BLaER1 treated with 17β-estradiol and CSF1 and Interleukin-3, amounts not matched to agents 10 nM and 100 nM (cell line): ENCODE results near the gene OR1F1.
A peak's percentile ranks its signal among the peaks of the same experiment; 100 is the strongest.

Experiments used
- H3K27ac ChIP-seq, 11 experiments: shearing (Covaris generic); formaldehyde crosslinking; 2 replicates each; pipeline ENCODE4 v1.8.1; 2022
- H3K27me3 ChIP-seq, 11 experiments: shearing (Covaris generic); formaldehyde crosslinking; 2 replicates each; pipeline ENCODE4 v1.8.1; 2022
- H3K36me3 ChIP-seq, 11 experiments: shearing (Covaris generic); formaldehyde crosslinking; 2 replicates each; pipeline ENCODE4 v1.8.1; 2022
- H3K4me1 ChIP-seq, 10 experiments: shearing (Covaris generic); formaldehyde crosslinking; 2 replicates each; pipeline ENCODE4 v1.8.1; 2022
- H3K4me2 ChIP-seq, 11 experiments: shearing (Covaris generic); formaldehyde crosslinking; 2 replicates each; pipeline ENCODE4 v1.8.1; 2022
- H3K4me3 ChIP-seq, 10 experiments: shearing (Covaris generic); formaldehyde crosslinking; 2 replicates each; pipeline ENCODE4 v1.8.1; 2022
- H3K9ac ChIP-seq, 11 experiments: shearing (Covaris generic); formaldehyde crosslinking; 2 replicates each; pipeline ENCODE4 v1.8.1; 2022
- H3K9me3 ChIP-seq, 11 experiments: shearing (Covaris generic); formaldehyde crosslinking; replicated peaks in 1 of 11; 2 replicates each; pipeline ENCODE4 v1.8.1; 2022
- H4K20me1 ChIP-seq, 11 experiments: shearing (Covaris generic); formaldehyde crosslinking; 2 replicates each; pipeline ENCODE4 v1.8.1; 2022
- Cebpa-rat ChIP-seq, 11 experiments: shearing (Covaris generic); IDR thresholded peaks; 2 replicates each; pipeline ENCODE4 v1.8.1; 2022

The OR1F1 gene

GRCh38 chr16:3142770-3143169 lies 45.2 kb upstream of the OR1F1 start:
- Histone ChIP-seq H3K4me1 (peaks cover 10 to 36% (median 27%) of the 10 kb centered on the region in 10 experiments), H3K27me3 (peaks cover 0 to 6% (median 0%) of the 10 kb centered on the region in 11 experiments; a peak in 2 of 22 replicates), H3K9ac (no peak overlapping the region), H3K4me3 (no peak overlapping the region), H3K36me3 (peaks cover 19 to 54% (median 43%) of the 10 kb centered on the region in 11 experiments; a peak in 20 of 22 replicates), H3K27ac (no peak overlapping the region), H3K4me2 (no peak overlapping the region), H4K20me1 (peaks cover 0 to 52% (median 3%) of the 10 kb centered on the region in 11 experiments; a peak in 5 of 22 replicates), H3K9me3 (no peaks in the 10 kb centered on the region)
- TF ChIP-seq Cebpa-rat (IDR thresholded peaks at IDR 0.05) = no peak

GRCh38 chr16:3143189-3143588 lies 44.8 kb upstream of the OR1F1 start:
- peaks cover 0 to 52% (median 3%) of the 10 kb centered on the region in 11 experiments; a peak in 5 of 22 replicates for H4K20me1 ChIP-seq
- H3K36me3 ChIP-seq = peaks cover 19 to 49% (median 43%) of the 10 kb centered on the region in 11 experiments; a peak in 20 of 22 replicates
- TF ChIP-seq Cebpa-rat (IDR thresholded peaks at IDR 0.05) = no peak
- H3K27me3 ChIP-seq = peaks cover 0 to 10% (median 0%) of the 10 kb centered on the region in 11 experiments; a peak in 5 of 22 replicates
- H3K9me3 ChIP-seq = no peaks in the 10 kb centered on the region
- H3K9ac ChIP-seq = no peak overlapping the region
- peaks cover 6 to 32% (median 23%) of the 10 kb centered on the region in 10 experiments for H3K4me1 ChIP-seq
- no peak overlapping the region for H3K27ac ChIP-seq
- H3K4me2 ChIP-seq = no peak overlapping the region
- no peak overlapping the region for H3K4me3 ChIP-seq

DNA sequence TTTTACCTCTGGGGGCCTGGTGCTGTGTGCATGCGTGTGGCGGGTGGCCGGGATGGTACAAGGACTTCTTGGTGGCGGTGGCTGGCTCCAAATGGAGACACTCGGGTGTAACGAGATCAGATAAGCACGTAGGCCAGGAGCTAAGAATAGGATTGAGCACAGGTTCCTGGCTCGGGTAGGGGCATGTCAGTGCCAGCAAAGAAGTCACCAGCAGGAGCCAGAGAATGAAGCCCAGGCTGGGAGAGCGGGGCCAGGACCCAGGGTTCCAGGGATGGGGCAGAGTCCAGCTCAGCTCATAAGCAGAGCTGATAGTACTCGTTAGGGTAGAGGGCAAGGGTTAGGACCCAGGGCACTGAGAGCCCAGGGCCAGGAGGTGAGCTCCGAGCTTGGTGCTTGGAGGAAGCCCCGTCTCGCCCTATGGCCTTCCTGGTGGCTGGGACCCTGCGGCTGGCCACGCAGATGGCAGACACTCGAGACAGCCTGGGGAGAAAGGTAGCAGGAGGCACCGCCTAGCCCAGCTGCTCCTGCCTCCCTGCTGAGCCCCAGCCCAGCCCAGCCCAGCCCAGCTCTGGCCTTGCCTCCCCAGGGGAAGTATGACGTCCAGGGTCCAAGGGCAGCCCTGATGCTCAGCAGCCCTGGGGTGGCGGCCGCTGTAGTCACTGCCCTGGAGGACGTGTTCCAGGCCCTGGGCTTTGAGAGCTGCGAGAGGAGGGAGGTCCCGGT lies 44.2 kb upstream of the OR1F1 start:
- Histone ChIP-seq H3K36me3 (peaks cover 19 to 44% (median 38%) of the 10 kb centered on the region in 11 experiments; a peak in 20 of 22 replicates), H3K9ac (peak overlapping the region in 6 of 11 experiments; percentile 24 to 57 (median 40); a peak in 5 of 22 replicates), H3K4me3 (no peak overlapping the region), H3K27ac (0 out of 22 replicates have a peak overlapping the region, but pooled peaks of 1 of the 11 experiments have one; percentile 35), H3K4me2 (peak overlapping the region in 9 of 11 experiments; percentile 17 to 81 (median 61); a peak in 15 of 22 replicates), H3K27me3 (peaks cover 0 to 15% (median 5%) of the 10 kb centered on the region in 11 experiments; a peak in 13 of 22 replicates), H3K4me1 (peaks cover 0 to 27% (median 17%) of the 10 kb centered on the region in 10 experiments; a peak in 17 of 20 replicates), H3K9me3 (no peaks in the 10 kb centered on the region), H4K20me1 (peaks cover 0 to 47% (median under 1%) of the 10 kb centered on the region in 11 experiments; a peak in 5 of 22 replicates)
- TF ChIP-seq Cebpa-rat (IDR thresholded peaks at IDR 0.05) = no peak

DNA sequence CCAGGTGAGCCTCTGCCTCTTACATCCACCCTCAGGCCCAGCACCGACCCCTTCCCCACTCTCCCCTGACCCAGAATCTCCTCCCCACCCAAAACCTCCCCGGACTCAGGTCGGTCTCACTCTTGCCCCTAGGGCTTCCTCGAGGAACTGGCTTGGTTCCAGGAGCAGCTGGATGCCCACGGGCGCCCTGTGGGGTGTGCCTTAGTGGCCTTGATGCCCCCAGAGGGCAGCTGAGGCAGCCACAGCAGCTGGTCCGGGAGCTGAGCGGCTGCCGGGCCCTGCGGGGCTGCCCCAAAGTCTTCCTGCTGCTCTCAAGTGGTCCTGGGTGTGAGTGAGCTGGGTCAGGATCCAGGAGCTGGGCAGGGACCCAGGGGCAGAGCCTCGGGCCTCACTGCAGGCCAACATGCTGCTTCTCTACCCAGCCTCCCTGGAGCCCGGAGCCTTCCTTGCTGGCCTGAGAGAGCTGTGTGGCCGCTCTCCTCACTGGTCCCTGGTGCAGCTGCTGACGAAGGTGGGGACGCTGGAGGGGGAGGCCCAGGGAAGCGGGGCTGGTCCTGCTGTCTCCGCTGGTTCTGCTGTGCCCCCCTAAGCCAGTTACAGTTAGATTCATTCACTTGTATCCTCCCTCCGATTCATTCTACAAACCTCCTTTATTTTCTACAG lies 43.6 kb upstream of the OR1F1 start:
- H3K9ac ChIP-seq = peak overlapping the region in 8 of 11 experiments; percentile 15 to 65 (median 40); a peak in 8 of 22 replicates

GRCh38 chr16:3145151-3145550 lies 42.9 kb upstream of the OR1F1 start:
- peaks cover 0 to 41% (median 0%) of the 10 kb centered on the region in 11 experiments; a peak in 4 of 22 replicates for H4K20me1 ChIP-seq
- peaks cover 0 to 28% (median 12%) of the 10 kb centered on the region in 11 experiments; a peak in 17 of 22 replicates for H3K27me3 ChIP-seq
- H3K36me3 ChIP-seq = peaks cover 14 to 31% (median 29%) of the 10 kb centered on the region in 11 experiments; a peak in 20 of 22 replicates
- H3K9ac ChIP-seq = peak overlapping the region in 3 of 11 experiments; percentile 4 to 65 (median 30); a peak in 1 of 22 replicates
- H3K4me1 ChIP-seq = peaks cover 0 to 35% (median 26%) of the 10 kb centered on the region in 10 experiments; a peak in 17 of 20 replicates
- peak overlapping the region in 4 of 11 experiments; percentile 59 to 72 (median 65); a peak in 4 of 22 replicates for H3K4me2 ChIP-seq
- TF ChIP-seq Cebpa-rat (IDR thresholded peaks at IDR 0.05) = no peak
- no peaks in the 10 kb centered on the region for H3K9me3 ChIP-seq
- H3K27ac ChIP-seq = no peak overlapping the region
- no peak overlapping the region for H3K4me3 ChIP-seq

More for the DNA sequence above, 43.6 kb upstream of the OR1F1 start:
- Histone ChIP-seq H3K4me3 (no peak overlapping the region), H3K4me1 (peaks cover 0 to 28% (median 19%) of the 10 kb centered on the region in 10 experiments; a peak in 17 of 20 replicates), H3K27me3 (peaks cover 0 to 22% (median 11%) of the 10 kb centered on the region in 11 experiments; a peak in 17 of 22 replicates), H3K36me3 (peaks cover 14 to 37% (median 33%) of the 10 kb centered on the region in 11 experiments; a peak in 20 of 22 replicates), H3K4me2 (peak overlapping the region in 9 of 11 experiments; percentile 17 to 81 (median 61); a peak in 15 of 22 replicates), H3K27ac (peak overlapping the region in 1 of 11 experiments; percentile 35; a peak in 1 of 22 replicates), H4K20me1 (peaks cover 0 to 41% (median 0%) of the 10 kb centered on the region in 11 experiments; a peak in 4 of 22 replicates), H3K9me3 (no peaks in the 10 kb centered on the region)
- TF ChIP-seq Cebpa-rat (IDR thresholded peaks at IDR 0.05) = no peak

DNA sequence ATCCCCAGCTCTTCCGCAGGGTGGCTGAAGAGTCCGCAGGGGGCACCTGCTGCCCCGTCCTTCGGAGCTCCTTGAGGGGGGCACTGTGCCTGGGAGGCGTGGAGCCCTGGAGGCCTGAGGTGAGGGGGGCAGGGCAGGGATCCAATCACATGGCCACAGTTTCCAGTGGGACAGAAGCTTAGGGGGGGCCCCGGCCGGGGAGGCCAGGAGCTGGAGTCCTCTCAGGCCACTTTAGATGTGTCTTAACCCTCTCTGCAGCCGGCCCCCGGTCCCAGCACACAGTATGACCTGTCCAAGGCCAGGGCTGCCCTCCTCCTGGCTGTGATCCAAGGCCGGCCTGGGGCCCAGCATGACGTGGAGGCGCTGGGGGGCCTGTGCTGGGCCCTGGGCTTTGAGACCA lies 42.3 kb upstream of the OR1F1 start:
- Histone ChIP-seq H4K20me1 (peaks cover 0 to 41% (median 0%) of the 10 kb centered on the region in 11 experiments; a peak in 5 of 22 replicates), H3K27me3 (peaks cover 0 to 29% (median 14%) of the 10 kb centered on the region in 11 experiments; a peak in 19 of 22 replicates), H3K4me2 (no peak overlapping the region), H3K4me3 (no peak overlapping the region), H3K27ac (no peak overlapping the region), H3K9me3 (no peaks in the 10 kb centered on the region), H3K4me1 (peaks cover 0 to 35% (median 27%) of the 10 kb centered on the region in 10 experiments; a peak in 17 of 20 replicates), H3K36me3 (peaks cover 14 to 26% (median 24%) of the 10 kb centered on the region in 11 experiments; a peak in 20 of 22 replicates), H3K9ac (no peak overlapping the region)
- no peak for TF ChIP-seq Cebpa-rat (IDR thresholded peaks at IDR 0.05)

- Histone ChIP-seq H3K9ac (no peak overlapping the region), H3K4me1 (peaks cover 8 to 43% (median 40%) of the 10 kb centered on the region in 10 experiments), H3K4me3 (no peak overlapping the region), H3K36me3 (peaks cover 1 to 11% (median 9%) of the 10 kb centered on the region in 11 experiments; a peak in 15 of 22 replicates), H3K27ac (no peak overlapping the region), H4K20me1 (peaks cover 0 to 29% (median 0%) of the 10 kb centered on the region in 11 experiments; a peak in 5 of 22 replicates), H3K9me3 (no peaks in the 10 kb centered on the region), H3K4me2 (no peak overlapping the region), H3K27me3 (peaks cover 0 to 45% (median 30%) of the 10 kb centered on the region in 11 experiments; a peak in 19 of 22 replicates)
- no peak for TF ChIP-seq Cebpa-rat (IDR thresholded peaks at IDR 0.05)
Observed at GRCh38 chr16:3147046-3147756, 40.8 kb upstream of the OR1F1 start.

GRCh38 chr16:3147757-3148104 lies 40.3 kb upstream of the OR1F1 start:
- Histone ChIP-seq H3K9ac (no peak overlapping the region), H3K4me3 (no peak overlapping the region), H3K4me2 (no peak overlapping the region), H3K9me3 (no peaks in the 10 kb centered on the region), H4K20me1 (peaks cover 0 to 25% (median 0%) of the 10 kb centered on the region in 11 experiments; a peak in 5 of 22 replicates), H3K27ac (no peak overlapping the region), H3K27me3 (peaks cover 0 to 50% (median 35%) of the 10 kb centered on the region in 11 experiments; a peak in 19 of 22 replicates), H3K4me1 (peaks cover 8 to 47% (median 41%) of the 10 kb centered on the region in 10 experiments), H3K36me3 (peaks cover 0 to 6% (median 3%) of the 10 kb centered on the region in 11 experiments; a peak in 11 of 22 replicates)
- TF ChIP-seq Cebpa-rat (IDR thresholded peaks at IDR 0.05) = no peak
